ENCODE data around the gene CDKN2D. TPM values are rescaled to one million over a fixed set of nuclear protein-coding genes. Genes with fewer than 3 reads are reported as not detected.

CDKN2D gene
- total and polyA plus RNA-seq, 10 of the 15 experiments (the other 5 are each of a cell fraction or from before 2014, with no cell fraction given) = 0.53 to 17.2 (median 6.7) TPM

DNA sequence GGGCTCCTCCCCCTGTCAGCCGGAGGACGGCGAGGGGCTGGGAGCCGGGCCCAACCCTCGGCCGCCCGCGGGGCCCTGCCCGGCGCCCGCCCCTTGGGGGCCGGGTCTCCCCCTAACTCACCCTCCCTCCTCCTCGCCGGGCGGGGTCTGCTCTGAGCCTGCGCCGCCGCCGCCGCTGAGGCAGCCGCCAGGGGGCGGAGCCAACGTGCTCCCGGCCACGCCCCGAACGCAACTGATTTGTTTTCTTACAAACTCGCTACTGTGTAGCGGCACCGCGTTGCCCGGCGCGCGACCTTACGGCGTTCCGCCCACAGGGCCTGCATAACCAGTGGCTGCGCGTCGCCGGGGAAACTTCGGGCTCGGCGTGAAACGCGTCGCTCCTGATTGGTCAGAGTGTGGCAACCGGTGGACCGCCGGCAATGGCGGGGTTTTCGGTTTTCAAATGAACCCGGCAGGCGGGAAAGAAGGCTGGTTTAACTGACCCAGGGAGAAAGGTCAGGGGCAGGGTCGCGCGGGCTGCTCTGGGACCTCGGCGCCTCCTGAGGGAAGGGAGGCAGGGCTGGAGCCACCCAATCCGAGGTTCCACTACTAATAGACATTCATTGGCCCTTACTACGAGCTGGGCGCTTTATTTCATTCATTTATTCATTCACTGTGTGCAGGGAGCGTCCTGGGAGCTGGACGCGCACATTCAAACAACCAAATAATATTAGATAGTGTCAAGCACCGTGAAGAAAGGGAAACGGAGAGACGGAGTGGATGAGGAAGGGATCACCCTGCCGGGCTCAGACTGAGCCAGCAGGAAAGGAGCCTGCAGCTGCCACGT, at the start of gene CDKN2D (continued):
- peak; percentile 82 for TF ChIP-seq CREM (IDR thresholded peaks at IDR 0.05; ENCODE audit: low read depth)
- TF ChIP-seq, protein P1, sequence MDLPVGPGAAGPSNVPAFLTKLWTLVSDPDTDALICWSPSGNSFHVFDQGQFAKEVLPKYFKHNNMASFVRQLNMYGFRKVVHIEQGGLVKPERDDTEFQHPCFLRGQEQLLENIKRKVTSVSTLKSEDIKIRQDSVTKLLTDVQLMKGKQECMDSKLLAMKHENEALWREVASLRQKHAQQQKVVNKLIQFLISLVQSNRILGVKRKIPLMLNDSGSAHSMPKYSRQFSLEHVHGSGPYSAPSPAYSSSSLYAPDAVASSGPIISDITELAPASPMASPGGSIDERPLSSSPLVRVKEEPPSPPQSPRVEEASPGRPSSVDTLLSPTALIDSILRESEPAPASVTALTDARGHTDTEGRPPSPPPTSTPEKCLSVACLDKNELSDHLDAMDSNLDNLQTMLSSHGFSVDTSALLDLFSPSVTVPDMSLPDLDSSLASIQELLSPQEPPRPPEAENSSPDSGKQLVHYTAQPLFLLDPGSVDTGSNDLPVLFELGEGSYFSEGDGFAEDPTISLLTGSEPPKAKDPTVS (IDR thresholded peaks at IDR 0.05; ENCODE audit: low read depth, low read length) = no peak
- TF ChIP-seq, protein P2, sequence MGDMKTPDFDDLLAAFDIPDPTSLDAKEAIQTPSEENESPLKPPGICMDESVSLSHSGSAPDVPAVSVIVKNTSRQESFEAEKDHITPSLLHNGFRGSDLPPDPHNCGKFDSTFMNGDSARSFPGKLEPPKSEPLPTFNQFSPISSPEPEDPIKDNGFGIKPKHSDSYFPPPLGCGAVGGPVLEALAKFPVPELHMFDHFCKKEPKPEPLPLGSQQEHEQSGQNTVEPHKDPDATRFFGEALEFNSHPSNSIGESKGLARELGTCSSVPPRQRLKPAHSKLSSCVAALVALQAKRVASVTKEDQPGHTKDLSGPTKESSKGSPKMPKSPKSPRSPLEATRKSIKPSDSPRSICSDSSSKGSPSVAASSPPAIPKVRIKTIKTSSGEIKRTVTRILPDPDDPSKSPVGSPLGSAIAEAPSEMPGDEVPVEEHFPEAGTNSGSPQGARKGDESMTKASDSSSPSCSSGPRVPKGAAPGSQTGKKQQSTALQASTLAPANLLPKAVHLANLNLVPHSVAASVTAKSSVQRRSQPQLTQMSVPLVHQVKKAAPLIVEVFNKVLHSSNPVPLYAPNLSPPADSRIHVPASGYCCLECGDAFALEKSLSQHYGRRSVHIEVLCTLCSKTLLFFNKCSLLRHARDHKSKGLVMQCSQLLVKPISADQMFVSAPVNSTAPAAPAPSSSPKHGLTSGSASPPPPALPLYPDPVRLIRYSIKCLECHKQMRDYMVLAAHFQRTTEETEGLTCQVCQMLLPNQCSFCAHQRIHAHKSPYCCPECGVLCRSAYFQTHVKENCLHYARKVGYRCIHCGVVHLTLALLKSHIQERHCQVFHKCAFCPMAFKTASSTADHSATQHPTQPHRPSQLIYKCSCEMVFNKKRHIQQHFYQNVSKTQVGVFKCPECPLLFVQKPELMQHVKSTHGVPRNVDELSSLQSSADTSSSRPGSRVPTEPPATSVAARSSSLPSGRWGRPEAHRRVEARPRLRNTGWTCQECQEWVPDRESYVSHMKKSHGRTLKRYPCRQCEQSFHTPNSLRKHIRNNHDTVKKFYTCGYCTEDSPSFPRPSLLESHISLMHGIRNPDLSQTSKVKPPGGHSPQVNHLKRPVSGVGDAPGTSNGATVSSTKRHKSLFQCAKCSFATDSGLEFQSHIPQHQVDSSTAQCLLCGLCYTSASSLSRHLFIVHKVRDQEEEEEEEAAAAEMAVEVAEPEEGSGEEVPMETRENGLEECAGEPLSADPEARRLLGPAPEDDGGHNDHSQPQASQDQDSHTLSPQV (IDR thresholded peaks at IDR 0.05) = no peak
- no peak for TF ChIP-seq CHD1 (IDR thresholded peaks at IDR 0.05; ENCODE audit: low read depth, low read length)
- peak; percentile 95 for TF ChIP-seq CHD2 (IDR thresholded peaks at IDR 0.05; ENCODE audit: borderline replicate concordance, low read depth, low read length)
- TF ChIP-seq POLR2A (IDR thresholded peaks at IDR 0.05; ENCODE audit: low read depth, low read length) = peak; percentile 76
- TF ChIP-seq NRF1 (conservative IDR thresholded peaks at IDR 0.05; ENCODE audit: low read depth, low read length) = peak; percentile 63
- TF ChIP-seq RFX5 (IDR thresholded peaks at IDR 0.05; ENCODE audit: low read depth, low read length) = peak; percentile 99
- TF ChIP-seq DPF2 (IDR thresholded peaks at IDR 0.05) = 0 out of 2 replicates have a peak, but pooled peaks have one; percentile 19
- TF ChIP-seq CBFB (IDR thresholded peaks at IDR 0.05; ENCODE audit: low read depth) = peak; percentile 68; the same call in 1 of the 2 replicates
- TF ChIP-seq ZZZ3 (IDR thresholded peaks at IDR 0.05; ENCODE audit: control insufficient read depth, insufficient read length, low read depth) = no peak
- TF ChIP-seq CBX3 (IDR thresholded peaks at IDR 0.05; ENCODE audit: borderline replicate concordance, low read depth) = no peak
- no peak for TF ChIP-seq SMC3 (IDR thresholded peaks at IDR 0.05; ENCODE audit: borderline replicate concordance, low read length)
- TF ChIP-seq, protein P3, sequence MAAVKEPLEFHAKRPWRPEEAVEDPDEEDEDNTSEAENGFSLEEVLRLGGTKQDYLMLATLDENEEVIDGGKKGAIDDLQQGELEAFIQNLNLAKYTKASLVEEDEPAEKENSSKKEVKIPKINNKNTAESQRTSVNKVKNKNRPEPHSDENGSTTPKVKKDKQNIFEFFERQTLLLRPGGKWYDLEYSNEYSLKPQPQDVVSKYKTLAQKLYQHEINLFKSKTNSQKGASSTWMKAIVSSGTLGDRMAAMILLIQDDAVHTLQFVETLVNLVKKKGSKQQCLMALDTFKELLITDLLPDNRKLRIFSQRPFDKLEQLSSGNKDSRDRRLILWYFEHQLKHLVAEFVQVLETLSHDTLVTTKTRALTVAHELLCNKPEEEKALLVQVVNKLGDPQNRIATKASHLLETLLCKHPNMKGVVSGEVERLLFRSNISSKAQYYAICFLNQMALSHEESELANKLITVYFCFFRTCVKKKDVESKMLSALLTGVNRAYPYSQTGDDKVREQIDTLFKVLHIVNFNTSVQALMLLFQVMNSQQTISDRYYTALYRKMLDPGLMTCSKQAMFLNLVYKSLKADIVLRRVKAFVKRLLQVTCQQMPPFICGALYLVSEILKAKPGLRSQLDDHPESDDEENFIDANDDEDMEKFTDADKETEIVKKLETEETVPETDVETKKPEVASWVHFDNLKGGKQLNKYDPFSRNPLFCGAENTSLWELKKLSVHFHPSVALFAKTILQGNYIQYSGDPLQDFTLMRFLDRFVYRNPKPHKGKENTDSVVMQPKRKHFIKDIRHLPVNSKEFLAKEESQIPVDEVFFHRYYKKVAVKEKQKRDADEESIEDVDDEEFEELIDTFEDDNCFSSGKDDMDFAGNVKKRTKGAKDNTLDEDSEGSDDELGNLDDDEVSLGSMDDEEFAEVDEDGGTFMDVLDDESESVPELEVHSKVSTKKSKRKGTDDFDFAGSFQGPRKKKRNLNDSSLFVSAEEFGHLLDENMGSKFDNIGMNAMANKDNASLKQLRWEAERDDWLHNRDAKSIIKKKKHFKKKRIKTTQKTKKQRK (IDR thresholded peaks at IDR 0.05; ENCODE audit: low read depth, low read length) = no peak
- no peak for TF ChIP-seq BMI1 (IDR thresholded peaks at IDR 0.05; ENCODE audit: borderline replicate concordance)
- peak; percentile 70; the same call in 1 of the 2 replicates for TF ChIP-seq STAT1 (conservative IDR thresholded peaks at IDR 0.05)
- TF ChIP-seq, protein P4, sequence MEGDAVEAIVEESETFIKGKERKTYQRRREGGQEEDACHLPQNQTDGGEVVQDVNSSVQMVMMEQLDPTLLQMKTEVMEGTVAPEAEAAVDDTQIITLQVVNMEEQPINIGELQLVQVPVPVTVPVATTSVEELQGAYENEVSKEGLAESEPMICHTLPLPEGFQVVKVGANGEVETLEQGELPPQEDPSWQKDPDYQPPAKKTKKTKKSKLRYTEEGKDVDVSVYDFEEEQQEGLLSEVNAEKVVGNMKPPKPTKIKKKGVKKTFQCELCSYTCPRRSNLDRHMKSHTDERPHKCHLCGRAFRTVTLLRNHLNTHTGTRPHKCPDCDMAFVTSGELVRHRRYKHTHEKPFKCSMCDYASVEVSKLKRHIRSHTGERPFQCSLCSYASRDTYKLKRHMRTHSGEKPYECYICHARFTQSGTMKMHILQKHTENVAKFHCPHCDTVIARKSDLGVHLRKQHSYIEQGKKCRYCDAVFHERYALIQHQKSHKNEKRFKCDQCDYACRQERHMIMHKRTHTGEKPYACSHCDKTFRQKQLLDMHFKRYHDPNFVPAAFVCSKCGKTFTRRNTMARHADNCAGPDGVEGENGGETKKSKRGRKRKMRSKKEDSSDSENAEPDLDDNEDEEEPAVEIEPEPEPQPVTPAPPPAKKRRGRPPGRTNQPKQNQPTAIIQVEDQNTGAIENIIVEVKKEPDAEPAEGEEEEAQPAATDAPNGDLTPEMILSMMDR (IDR thresholded peaks at IDR 0.05 in 2 of 3, conservative IDR thresholded peaks at IDR 0.05 in 1 of 3; ENCODE audit: control insufficient read depth in 2 of 3, extremely low read depth in 1 of 3, insufficient read depth in 1 of 3, low read depth in 3 of 3, low read length in 3 of 3) = no peak
- TF ChIP-seq EED (IDR thresholded peaks at IDR 0.05; ENCODE audit: low read depth) = no peak
- peak; percentile 84 for TF ChIP-seq YY1 (IDR thresholded peaks at IDR 0.05; ENCODE audit: low read depth, low read length)
- TF ChIP-seq POU2F2 (IDR thresholded peaks at IDR 0.05; ENCODE audit: borderline replicate concordance, low read depth, low read length) = peak; percentile 54; the same call in 2 of the 3 replicates

Measured in GM12878 (cell line).